ENCODE measurements around the gene SORT1. TPM values are rescaled to one million over a fixed set of nuclear protein-coding genes. Genes with fewer than 3 reads are reported as not detected.

The SORT1 gene
- 27.0 and 44.0 TPM in 2 replicates for total RNA-seq

DNA sequence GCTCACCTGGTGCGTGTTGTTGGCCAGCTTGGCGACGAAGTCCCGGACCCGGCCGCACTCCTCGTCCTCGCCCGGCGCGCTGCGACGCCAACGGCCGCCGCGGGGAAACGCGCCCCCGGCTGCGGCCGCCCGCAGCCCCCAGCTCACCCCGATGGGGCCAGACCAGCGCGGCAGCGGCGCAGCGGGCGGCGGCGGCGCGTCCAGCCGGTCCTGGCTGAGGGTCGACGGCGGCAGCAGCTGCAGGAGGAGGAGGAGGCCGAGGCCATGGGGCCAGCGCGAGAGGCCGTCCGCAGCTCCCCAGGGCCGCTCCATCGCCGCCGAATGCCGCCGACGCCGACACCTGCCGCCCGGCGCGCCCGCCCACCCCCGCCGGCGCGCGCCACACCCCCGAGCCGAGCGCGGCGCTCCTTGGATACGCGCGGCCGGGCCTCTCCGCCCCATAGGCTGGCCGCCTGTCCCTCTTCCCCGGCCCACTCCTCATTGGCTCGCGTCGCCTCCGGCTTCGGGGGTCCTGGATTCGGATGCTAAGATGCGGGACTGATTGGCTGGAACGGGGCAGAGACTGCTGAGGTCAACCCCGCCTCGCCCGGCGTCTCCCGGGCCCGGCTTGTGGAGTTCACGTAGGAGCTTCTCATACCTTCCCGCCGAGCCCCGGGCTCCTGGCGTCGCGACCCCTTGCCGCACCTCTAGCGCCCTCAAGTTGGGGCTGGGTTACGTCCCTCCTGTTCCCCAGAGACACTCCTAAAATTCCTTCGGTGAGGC is at the start of gene SORT1:
SORT1 (minus strand) TSS at position 338 of the 762 bp plus-strand sequence; CDS start at position 312, 26 bp downstream.

DNA sequence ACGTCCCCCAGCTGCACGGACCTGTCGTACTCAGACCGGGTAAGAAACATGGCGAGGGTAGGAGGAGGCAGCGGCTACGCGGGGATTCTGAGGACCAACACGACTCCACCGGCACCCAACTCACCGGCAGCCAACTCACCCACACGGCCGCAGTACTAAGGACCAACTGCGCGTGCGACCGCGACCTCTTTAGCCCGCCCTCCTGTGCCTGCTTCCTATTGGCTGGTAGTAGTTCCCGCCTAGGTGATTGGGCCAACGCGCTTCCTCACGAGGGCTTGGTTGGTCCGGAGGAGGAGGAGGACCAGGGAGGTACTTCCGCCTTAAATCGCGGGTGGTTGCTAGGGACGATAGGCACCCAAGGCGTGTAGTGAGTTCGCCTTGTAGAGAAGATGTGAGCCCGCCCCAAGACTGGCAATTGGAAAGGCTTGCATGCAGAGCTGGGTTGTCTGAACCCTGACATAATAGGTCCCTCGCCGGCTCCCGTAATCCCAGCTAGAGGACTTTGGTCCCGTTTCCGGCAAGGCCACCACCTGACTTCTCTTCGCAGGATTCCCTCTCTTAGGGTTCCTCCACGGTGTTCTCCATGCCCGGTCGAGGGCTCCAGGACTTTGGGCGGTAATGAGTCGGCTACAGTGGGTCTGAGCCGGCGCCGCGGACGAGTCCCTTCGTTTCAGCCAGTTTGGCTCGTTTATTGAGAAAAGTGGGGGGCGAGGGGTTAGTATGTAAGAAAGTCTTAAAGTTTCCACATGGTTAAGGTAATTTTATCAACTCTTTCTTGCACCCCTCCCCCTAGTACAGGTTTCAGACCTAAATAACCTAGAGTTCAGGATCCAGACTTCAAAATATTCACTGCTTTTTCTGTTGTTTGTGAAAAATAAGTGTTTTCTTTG is 28.8 kb upstream of the SORT1 start, which contains the start of gene PSMA5:
PSMA5 (minus strand) TSS at position 168 of the 890 bp plus-strand sequence; CDS start at position 50, 118 bp downstream.

DNA sequence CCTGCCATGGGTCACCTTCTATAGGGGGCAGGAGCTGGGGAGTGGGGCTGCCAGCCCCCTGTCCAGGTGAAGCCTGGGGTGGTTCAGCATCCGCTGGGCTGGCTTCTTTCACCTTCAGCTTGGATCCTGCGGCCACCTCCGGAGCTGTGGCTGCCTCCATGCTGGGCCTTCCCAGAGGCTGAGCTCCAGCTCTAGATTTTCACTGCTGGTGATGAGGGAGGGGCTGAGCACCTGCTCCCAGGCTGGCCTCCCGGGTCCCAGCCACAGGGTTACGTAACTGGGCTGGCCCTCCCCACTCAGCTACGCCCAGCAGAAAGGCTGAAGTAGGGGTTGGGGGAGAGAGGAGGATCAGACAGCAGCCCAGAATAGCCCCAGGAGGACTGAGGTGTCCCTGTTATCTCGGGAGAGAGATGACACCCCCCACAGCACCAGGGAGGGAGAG is 90.9 kb downstream of the SORT1 start, which contains the start of gene MYBPHL:
MYBPHL (minus strand) TSS at position 180 of the 442 bp plus-strand sequence; CDS start at position 160, 20 bp downstream.

DNA sequence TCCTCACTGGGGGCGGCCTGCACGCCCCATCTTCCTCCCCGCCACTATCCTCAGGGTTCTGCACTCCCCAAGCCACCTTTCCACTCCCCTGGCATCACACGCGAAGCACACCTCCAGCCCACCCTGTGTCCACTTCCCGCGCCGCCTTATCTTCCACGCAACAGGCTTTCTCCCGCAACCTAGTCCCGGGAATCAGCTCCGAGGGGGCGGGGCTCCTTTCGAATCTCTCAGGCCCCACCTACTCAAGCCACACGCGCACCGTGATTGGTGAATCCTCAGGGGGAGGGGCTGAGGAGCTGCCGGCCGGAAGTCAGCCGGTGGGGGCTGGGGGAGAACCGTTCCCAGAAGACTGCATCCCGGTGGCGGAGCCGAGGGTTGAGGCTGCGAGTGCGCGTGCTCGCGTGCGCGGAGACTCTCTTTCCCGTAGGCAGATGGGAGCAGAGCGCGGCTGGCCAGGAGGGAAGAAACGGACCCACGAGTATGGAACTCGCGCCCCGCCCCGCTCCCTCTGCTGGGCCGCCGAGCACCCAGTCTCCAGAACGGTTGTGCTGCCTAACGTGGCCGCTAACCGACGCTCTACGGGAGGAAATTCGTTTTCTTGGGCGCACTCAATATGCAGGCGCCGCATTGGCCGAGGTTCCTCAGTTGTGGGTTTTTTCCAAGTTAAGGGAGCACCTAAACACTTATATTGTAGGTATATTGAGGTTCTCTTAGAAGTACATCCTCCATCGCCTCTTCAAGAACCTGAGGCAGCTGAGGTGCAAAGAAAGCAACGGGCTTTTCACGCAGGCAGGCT is 114.6 kb downstream of the SORT1 start, which contains the start of gene PSRC1:
PSRC1 (minus strand) TSS at position 194 of the 796 bp plus-strand sequence.

Other genes starting within 250 kb of the SORT1 start
- gene SARS1, start 184.0 kb downstream of the SORT1 start, total RNA-seq, result 280 and 283 TPM in 2 replicates
- gene CELSR2, start 148.4 kb downstream of the SORT1 start, total RNA-seq, result 3.0 and 4.5 TPM in 2 replicates
- 1.5 and 6.0 TPM in 2 replicates for gene PSRC1, start 114.8 kb downstream of the SORT1 start, total RNA-seq
- not detected in 2 replicates for gene MYBPHL, start 90.9 kb downstream of the SORT1 start, total RNA-seq
- gene PSMA5, start 28.5 kb upstream of the SORT1 start, total RNA-seq, result 53.2 and 54.2 TPM in 2 replicates
- under 0.01 TPM in 1 of 2 replicates, not detected in the other for gene SYPL2, start 68.6 kb upstream of the SORT1 start, total RNA-seq
- 1.2 and 1.9 TPM in 2 replicates for gene ATXN7L2, start 86.0 kb upstream of the SORT1 start, total RNA-seq
- gene CYB561D1, start 96.2 kb upstream of the SORT1 start, total RNA-seq, result 5.9 and 6.0 TPM in 2 replicates
- 1.0 and 2.1 TPM in 2 replicates for gene AMIGO1, start 111.8 kb upstream of the SORT1 start, total RNA-seq
- gene GPR61, start 142.0 kb upstream of the SORT1 start, total RNA-seq, result 0.59 TPM in 1 of 2 replicates, not detected in the other
- gene GNAI3, start 150.7 kb upstream of the SORT1 start, total RNA-seq, result 18.4 and 22.9 TPM in 2 replicates
- 0.09 TPM in 1 of 2 replicates, not detected in the other for gene GNAT2, start 221.7 kb upstream of the SORT1 start, total RNA-seq
- gene AMPD2, start 221.9 kb upstream of the SORT1 start, total RNA-seq, result 83.7 and 116 TPM in 2 replicates

Data from smooth muscle cell of the umbilical artery (primary cell).